Stimulated activated CD8-positive, alpha-beta memory T cell treated with anti-CD3 and anti-CD28 coated beads, Interleukin-15, amount 100 ng/mL, for 4 hours (primary cell): ENCODE data around the gene GRK2.
"Not testable (repeated sequence)": the region's sequence is repeated elsewhere in the genome, so short reads cannot be mapped to it uniquely, and the experiment has no call there.

ENCODE experiments used
- DNase-seq, 2 donors: peaks; one replicate each; pipeline ENCODE4 v3.0.0-alpha.2; 2020; ENCODE audit warnings: low read depth in 2 of 2

GRK2 gene

GRCh38 chr11:67266449-67267187, at the start of gene GRK2:
TSS of gene GRK2 (plus strand) at chr11:67266473. CDS start at chr11:67266700, 227 bp downstream.
- DNase-seq: no peak

GRCh38 chr11:67227726-67228125, 38.5 kb upstream of the GRK2 start:
- no peak for DNase-seq

- no peak for DNase-seq
These were observed 35.9 kb upstream of the GRK2 start for GRCh38 chr11:67230406-67230805.

GRCh38 chr11:67230886-67231285, 35.4 kb upstream of the GRK2 start:
- DNase-seq: no peak

GRCh38 chr11:67233584-67234190, 32.6 kb upstream of the GRK2 start:
- no peak for DNase-seq

- DNase-seq: not testable (repeated sequence)
These were observed 31.7 kb upstream of the GRK2 start for GRCh38 chr11:67234571-67234970.

GRCh38 chr11:67237574-67237973, 28.7 kb upstream of the GRK2 start:
- DNase-seq: no peak

GRCh38 chr11:67238894-67239782, 27.1 kb upstream of the GRK2 start:
- DNase-seq: no peak

- peak; percentile 91 to 95 for DNase-seq
These were observed 26.3 kb upstream of the GRK2 start for GRCh38 chr11:67239783-67240575.

- DNase-seq: peak; percentile 50 to 61
These were observed 25.5 kb upstream of the GRK2 start for GRCh38 chr11:67240576-67241389.

GRCh38 chr11:67242548-67242947, 23.7 kb upstream of the GRK2 start:
- no peak for DNase-seq

- DNase-seq: no peak
These were observed 23.2 kb upstream of the GRK2 start for GRCh38 chr11:67243051-67243450.

GRCh38 chr11:67245046-67245445, 21.2 kb upstream of the GRK2 start:
- DNase-seq: no peak

GRCh38 chr11:67247946-67248550, 18.2 kb upstream of the GRK2 start:
- DNase-seq: no peak

- no peak for DNase-seq
These were observed 17.6 kb upstream of the GRK2 start for GRCh38 chr11:67248653-67249052.

- DNase-seq: no peak
These were observed 15.9 kb upstream of the GRK2 start for GRCh38 chr11:67250059-67251043.

- DNase-seq: no peak
These were observed 14.4 kb upstream of the GRK2 start for GRCh38 chr11:67251841-67252240.

GRCh38 chr11:67252831-67253239, 13.4 kb upstream of the GRK2 start:
- no peak for DNase-seq
